SK-N-SH (cell line): ENCODE results near the gene SEC31B. TPM values are rescaled to one million over a fixed set of nuclear protein-coding genes. Genes with fewer than 3 reads are reported as not detected.

Source experiments
- CTCF ChIA-PET: fragments of 300-600, 350-600 bp; formaldehyde crosslinking; extraction: SDS; loops from one replicate; lab custom pipeline; 2021; lab: Yijun Ruan, JAX
- POLR2A ChIA-PET: fragments of 350-600 bp; sonication (Branson Sonifier 250); formaldehyde crosslinking; extraction: SDS; loops from one replicate; lab custom pipeline; 2020; ENCODE audit warnings: antibody characterized with exemption, inconsistent platforms; lab: Yijun Ruan, JAX
- DNase-seq: peaks from one replicate; pipeline ENCODE4 v3.0.0; 2012
- H2AFZ ChIP-seq: fragments of 200-600 bp; sonication (generic); 2 replicates; pipeline ENCODE4 v1.8.1; 2016; ENCODE audit warnings: antibody characterized with exemption, mild to moderate bottlenecking, low read depth
- H3F3A ChIP-seq: fragments of 200-600 bp; sonication (generic); replicated peaks from 2 replicates; pipeline ENCODE3; 2016; ENCODE audit warnings: antibody characterized with exemption, mild to moderate bottlenecking; ENCODE audit not compliant: insufficient read depth
- H3K27ac ChIP-seq, 2 experiments: fragments of 200-500 bp in 1 of 2; fragments of 200-600 bp in 1 of 2; sonication (Bioruptor generic) in 1 of 2; sonication (generic), shearing (Covaris generic) in 1 of 2; 2 replicates each; pipeline versions ENCODE4 v1.5.1 to v1.6.1; 2014 to 2016; ENCODE audit warnings: low read depth in 2 of 2, inconsistent platforms in 1 of 2, low read length in 1 of 2, mild to moderate bottlenecking in 1 of 2, mixed read lengths in 1 of 2
- H3K27me3 ChIP-seq: fragments of 200-600 bp; sonication (generic), shearing (Covaris generic); 2 replicates; pipeline ENCODE4 v1.6.1; 2016; ENCODE audit warnings: mixed run types; ENCODE audit not compliant: insufficient read depth
- H3K36me3 ChIP-seq, 2 experiments: fragments of 200-500 bp in 1 of 2; fragments of 200-600 bp in 1 of 2; sonication (Bioruptor generic) in 1 of 2; sonication (generic) in 1 of 2; replicated peaks in 1 of 2; 2 replicates each; pipeline versions ENCODE3 to v1.5.1; 2014 to 2016; ENCODE audit warnings: low read length in 1 of 2, mild to moderate bottlenecking in 1 of 2; ENCODE audit not compliant: insufficient read depth in 2 of 2, control insufficient read depth in 1 of 2
- H3K4me1 ChIP-seq, 2 experiments: fragments of 200-500 bp in 1 of 2; fragments of 200-600 bp in 1 of 2; sonication (Bioruptor generic) in 1 of 2; sonication (generic), shearing (Covaris generic) in 1 of 2; 2 replicates each; pipeline versions ENCODE4 v1.5.1 to v1.6.1; 2014 to 2016; ENCODE audit warnings: low read depth in 1 of 2, low read length in 1 of 2, mixed run types in 1 of 2; ENCODE audit not compliant: insufficient read depth in 2 of 2, control insufficient read depth in 1 of 2
- H3K4me2 ChIP-seq: fragments of 200-600 bp; sonication (generic), shearing (Covaris generic); 2 replicates; pipeline ENCODE4 v1.6.1; 2017; ENCODE audit warnings: mixed run types
- H3K4me3 ChIP-seq, 2 experiments: fragments of 200-500 bp in 1 of 2; fragments of 200-600 bp in 1 of 2; sonication (Bioruptor generic) in 1 of 2; sonication (generic), shearing (Covaris generic) in 1 of 2; 2 replicates each; pipeline versions ENCODE4 v1.5.1 to v1.8.1; 2014 to 2016; ENCODE audit warnings: low read depth in 2 of 2, inconsistent platforms in 1 of 2, low read length in 1 of 2, mild to moderate bottlenecking in 1 of 2, mixed read lengths in 1 of 2, moderate library complexity in 1 of 2
- H3K79me2 ChIP-seq: fragments of 200-600 bp; sonication (generic); 2 replicates; pipeline ENCODE4 v1.8.1; 2017; ENCODE audit warnings: mild to moderate bottlenecking; ENCODE audit not compliant: insufficient read depth
- H3K9ac ChIP-seq: fragments of 200-600 bp; sonication (generic); 2 replicates; pipeline ENCODE4 v1.6.1; 2017; ENCODE audit warnings: mixed run types
- H3K9me2 ChIP-seq: fragments of 200-600 bp; sonication (generic); 2 replicates; pipeline ENCODE4 v1.6.1; 2017; ENCODE audit warnings: mixed run types
- H3K9me3 ChIP-seq: fragments of 200-600 bp; sonication (generic); 2 replicates; pipeline ENCODE4 v1.6.1; 2017; ENCODE audit warnings: mixed run types, mild to moderate bottlenecking, moderate library complexity
- H4K20me1 ChIP-seq: fragments of 200-600 bp; sonication (generic); 2 replicates; pipeline ENCODE4 v1.6.1; 2017; ENCODE audit warnings: mild to moderate bottlenecking, mixed run types; ENCODE audit not compliant: insufficient read depth
- FOXJ3 ChIP-seq: sonication (generic); formaldehyde crosslinking; IDR thresholded peaks from 2 replicates; pipeline ENCODE4 v1.5.1; 2020; ENCODE audit warnings: mild to moderate bottlenecking, missing genetic modification reagents
- MEF2A ChIP-seq: IDR thresholded peaks from 2 replicates; pipeline ENCODE4 v1.4.0; 2012; ENCODE audit warnings: low read depth, borderline replicate concordance
- MXI1 ChIP-seq: IDR thresholded peaks from 2 replicates; pipeline ENCODE4 v1.6.1; 2012; ENCODE audit warnings: mild to moderate bottlenecking, low read depth, low read length, improper control_type of control experiment
- RXRA ChIP-seq: IDR thresholded peaks from 2 replicates; pipeline ENCODE4 v1.4.0; 2012; ENCODE audit warnings: low read depth, mild to moderate bottlenecking, borderline replicate concordance
- TEAD4 ChIP-seq: IDR thresholded peaks from 2 replicates; pipeline ENCODE4 v1.4.0; 2012; ENCODE audit warnings: mild to moderate bottlenecking, borderline replicate concordance; ENCODE audit not compliant: insufficient read depth
- WGBS: methylation state at CpG from one replicate; pipeline ENCODE4 v1.1.6; 2017; ENCODE audit warnings: low lambda C conversion rate; 5-methylcytosine and 5-hydroxymethylcytosine counted together
- polyA plus RNA-seq, 3 experiments: library from polyadenylated mRNA; depleted of rRNA; stranded (reverse); fragments of >200 nt; gene quantifications; 2 replicates each; pipeline ENCODE4 v1.2.3, GENCODE V29; 2012
- TF ChIP-seq, protein P1 (sequence below): IDR thresholded peaks from 2 replicates; pipeline ENCODE4 v1.4.0; 2012; ENCODE audit warnings: low read depth, borderline replicate concordance
- TF ChIP-seq, protein P2 (sequence below): fragments of 200-600 bp; sonication (generic); IDR thresholded peaks from 2 replicates; pipeline ENCODE4 v1.6.1; 2017; ENCODE audit warnings: antibody characterized with exemption, mild to moderate bottlenecking, moderate library complexity
- TF ChIP-seq, protein P3 (sequence below): fragments of 150-350 bp; IDR thresholded peaks from 2 replicates; pipeline ENCODE4 v1.6.1; 2016; ENCODE audit warnings: mild to moderate bottlenecking, low read depth, low read length
- TF ChIP-seq, protein P4 (sequence below): IDR thresholded peaks from 2 replicates; pipeline ENCODE4 v1.6.1; 2012; ENCODE audit warnings: mild to moderate bottlenecking, low read depth, low read length, moderate library complexity

SEC31B gene
- polyA plus RNA-seq, 1 of the 3 experiments (the other 2 are of a cell fraction), result 8.8 TPM

DNA sequence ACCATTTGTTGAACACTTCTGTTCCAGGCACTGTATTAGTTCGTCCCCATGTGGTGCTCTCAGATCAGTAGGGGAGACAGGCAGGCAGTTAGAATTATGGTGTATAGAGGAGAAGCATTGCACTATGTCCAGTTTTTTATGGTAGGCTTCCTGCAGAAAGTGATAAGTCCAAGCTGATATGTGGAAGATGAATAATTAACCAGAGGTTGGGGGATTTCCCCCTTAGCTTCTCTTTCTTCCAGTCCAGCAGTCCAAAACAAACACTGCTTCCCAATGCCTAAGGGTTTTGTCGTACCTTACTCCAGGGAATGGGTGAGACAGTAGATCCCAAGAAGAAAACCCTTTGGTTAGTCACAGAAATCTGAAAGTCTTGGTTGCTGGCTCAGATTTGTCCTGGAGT lies 35.2 kb upstream of the SEC31B start:
- H3K27ac ChIP-seq, result no peak overlapping the region
- no peaks in the 10 kb centered on the region for H3K9me3 ChIP-seq
- POLR2A ChIA-PET, result no interaction called here
- no peaks in the 10 kb centered on the region for H3K79me2 ChIP-seq
- CTCF ChIA-PET, result interaction anchor here (1.2 to 2.4 kb wide), 4 partner anchors 47 to 323 kb away, joined by 4 to 16 read pairs (median 5); no protein-coding TSS in a partner anchor
- no peaks in the 10 kb centered on the region for H4K20me1 ChIP-seq
- H3K36me3 ChIP-seq, result peaks cover 14 to 46% of the 10 kb centered on the region in 2 experiments
- TF ChIP-seq, protein P1, sequence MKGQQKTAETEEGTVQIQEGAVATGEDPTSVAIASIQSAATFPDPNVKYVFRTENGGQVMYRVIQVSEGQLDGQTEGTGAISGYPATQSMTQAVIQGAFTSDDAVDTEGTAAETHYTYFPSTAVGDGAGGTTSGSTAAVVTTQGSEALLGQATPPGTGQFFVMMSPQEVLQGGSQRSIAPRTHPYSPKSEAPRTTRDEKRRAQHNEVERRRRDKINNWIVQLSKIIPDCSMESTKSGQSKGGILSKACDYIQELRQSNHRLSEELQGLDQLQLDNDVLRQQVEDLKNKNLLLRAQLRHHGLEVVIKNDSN, result no peak
- no peak for TF ChIP-seq TEAD4
- TF ChIP-seq, protein P2, sequence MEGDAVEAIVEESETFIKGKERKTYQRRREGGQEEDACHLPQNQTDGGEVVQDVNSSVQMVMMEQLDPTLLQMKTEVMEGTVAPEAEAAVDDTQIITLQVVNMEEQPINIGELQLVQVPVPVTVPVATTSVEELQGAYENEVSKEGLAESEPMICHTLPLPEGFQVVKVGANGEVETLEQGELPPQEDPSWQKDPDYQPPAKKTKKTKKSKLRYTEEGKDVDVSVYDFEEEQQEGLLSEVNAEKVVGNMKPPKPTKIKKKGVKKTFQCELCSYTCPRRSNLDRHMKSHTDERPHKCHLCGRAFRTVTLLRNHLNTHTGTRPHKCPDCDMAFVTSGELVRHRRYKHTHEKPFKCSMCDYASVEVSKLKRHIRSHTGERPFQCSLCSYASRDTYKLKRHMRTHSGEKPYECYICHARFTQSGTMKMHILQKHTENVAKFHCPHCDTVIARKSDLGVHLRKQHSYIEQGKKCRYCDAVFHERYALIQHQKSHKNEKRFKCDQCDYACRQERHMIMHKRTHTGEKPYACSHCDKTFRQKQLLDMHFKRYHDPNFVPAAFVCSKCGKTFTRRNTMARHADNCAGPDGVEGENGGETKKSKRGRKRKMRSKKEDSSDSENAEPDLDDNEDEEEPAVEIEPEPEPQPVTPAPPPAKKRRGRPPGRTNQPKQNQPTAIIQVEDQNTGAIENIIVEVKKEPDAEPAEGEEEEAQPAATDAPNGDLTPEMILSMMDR, result no peak
- TF ChIP-seq, protein P3, sequence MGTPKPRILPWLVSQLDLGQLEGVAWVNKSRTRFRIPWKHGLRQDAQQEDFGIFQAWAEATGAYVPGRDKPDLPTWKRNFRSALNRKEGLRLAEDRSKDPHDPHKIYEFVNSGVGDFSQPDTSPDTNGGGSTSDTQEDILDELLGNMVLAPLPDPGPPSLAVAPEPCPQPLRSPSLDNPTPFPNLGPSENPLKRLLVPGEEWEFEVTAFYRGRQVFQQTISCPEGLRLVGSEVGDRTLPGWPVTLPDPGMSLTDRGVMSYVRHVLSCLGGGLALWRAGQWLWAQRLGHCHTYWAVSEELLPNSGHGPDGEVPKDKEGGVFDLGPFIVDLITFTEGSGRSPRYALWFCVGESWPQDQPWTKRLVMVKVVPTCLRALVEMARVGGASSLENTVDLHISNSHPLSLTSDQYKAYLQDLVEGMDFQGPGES, result no peak
- TF ChIP-seq RXRA, result no peak
- TF ChIP-seq, protein P4, sequence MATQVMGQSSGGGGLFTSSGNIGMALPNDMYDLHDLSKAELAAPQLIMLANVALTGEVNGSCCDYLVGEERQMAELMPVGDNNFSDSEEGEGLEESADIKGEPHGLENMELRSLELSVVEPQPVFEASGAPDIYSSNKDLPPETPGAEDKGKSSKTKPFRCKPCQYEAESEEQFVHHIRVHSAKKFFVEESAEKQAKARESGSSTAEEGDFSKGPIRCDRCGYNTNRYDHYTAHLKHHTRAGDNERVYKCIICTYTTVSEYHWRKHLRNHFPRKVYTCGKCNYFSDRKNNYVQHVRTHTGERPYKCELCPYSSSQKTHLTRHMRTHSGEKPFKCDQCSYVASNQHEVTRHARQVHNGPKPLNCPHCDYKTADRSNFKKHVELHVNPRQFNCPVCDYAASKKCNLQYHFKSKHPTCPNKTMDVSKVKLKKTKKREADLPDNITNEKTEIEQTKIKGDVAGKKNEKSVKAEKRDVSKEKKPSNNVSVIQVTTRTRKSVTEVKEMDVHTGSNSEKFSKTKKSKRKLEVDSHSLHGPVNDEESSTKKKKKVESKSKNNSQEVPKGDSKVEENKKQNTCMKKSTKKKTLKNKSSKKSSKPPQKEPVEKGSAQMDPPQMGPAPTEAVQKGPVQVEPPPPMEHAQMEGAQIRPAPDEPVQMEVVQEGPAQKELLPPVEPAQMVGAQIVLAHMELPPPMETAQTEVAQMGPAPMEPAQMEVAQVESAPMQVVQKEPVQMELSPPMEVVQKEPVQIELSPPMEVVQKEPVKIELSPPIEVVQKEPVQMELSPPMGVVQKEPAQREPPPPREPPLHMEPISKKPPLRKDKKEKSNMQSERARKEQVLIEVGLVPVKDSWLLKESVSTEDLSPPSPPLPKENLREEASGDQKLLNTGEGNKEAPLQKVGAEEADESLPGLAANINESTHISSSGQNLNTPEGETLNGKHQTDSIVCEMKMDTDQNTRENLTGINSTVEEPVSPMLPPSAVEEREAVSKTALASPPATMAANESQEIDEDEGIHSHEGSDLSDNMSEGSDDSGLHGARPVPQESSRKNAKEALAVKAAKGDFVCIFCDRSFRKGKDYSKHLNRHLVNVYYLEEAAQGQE, result no peak
- TF ChIP-seq FOXJ3 (CRISPR knock-in tag), result no peak
- no peak for TF ChIP-seq MXI1
- no peak for TF ChIP-seq MEF2A
- no peaks in the 10 kb centered on the region for H3K27me3 ChIP-seq
- no peak overlapping the region for H3K9ac ChIP-seq
- H3F3A ChIP-seq, result peaks cover 3% of the 10 kb centered on the region
- H3K4me2 ChIP-seq, result no peak overlapping the region
- no peak for DNase-seq
- no peak overlapping the region for H3K4me3 ChIP-seq
- H3K4me1 ChIP-seq, result peaks cover 0 to 8% of the 10 kb centered on the region in 2 experiments; a peak in 1 of 4 replicates
- no peak overlapping the region for H2AFZ ChIP-seq
- WGBS, result 74% methylated on average over 2 of the region's 2 CpGs
- no peaks in the 10 kb centered on the region for H3K9me2 ChIP-seq
